Activated CD4-positive, CD25-positive, alpha-beta regulatory T cell treated with anti-CD3 and anti-CD28 coated beads, Interleukin-2, amount 50 U/mL, for 72 hours (primary cell): ENCODE measurements around the gene CHRDL1.
"Not testable (repeated sequence)": the region's sequence is repeated elsewhere in the genome, so short reads cannot be mapped to it uniquely, and the experiment has no call there.

ENCODE experiments used
- DNase-seq: peaks from one replicate; pipeline ENCODE4 v3.0.0; 2021

The CHRDL1 gene

DNA sequence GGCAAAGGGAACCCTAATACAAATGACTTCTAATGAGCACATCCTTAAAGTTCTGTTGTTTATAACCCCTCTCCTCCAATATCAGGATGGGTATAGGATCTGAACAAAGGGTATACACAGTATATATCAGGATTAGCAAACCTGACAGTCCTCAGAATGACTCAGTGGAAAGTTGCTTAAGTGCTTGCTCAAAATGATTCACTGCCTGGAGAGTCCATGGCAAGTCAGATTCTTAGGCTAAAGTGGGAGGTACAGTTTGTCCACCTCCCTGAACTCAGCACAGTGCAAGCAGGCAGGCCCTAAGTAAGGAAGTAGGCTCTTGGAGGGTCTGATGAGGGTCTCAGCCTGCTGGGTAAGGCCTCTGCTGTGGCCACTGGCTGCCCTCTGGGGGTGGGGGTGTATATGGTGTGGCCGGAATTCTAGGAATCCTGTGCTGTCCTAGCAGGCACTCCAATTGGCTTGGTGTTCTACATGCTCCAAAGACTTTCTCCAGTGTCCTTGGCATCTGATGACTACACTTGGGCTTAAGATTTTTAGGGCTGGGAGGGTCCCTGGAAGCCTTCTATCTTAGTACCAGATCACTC is 54.3 kb downstream of the CHRDL1 start:
- DNase-seq = no peak

- DNase-seq = no peak
These were observed 60.6 kb downstream of the CHRDL1 start for GRCh38 chrX:110734894-110735541.

- DNase-seq = no peak
These were observed 61.3 kb downstream of the CHRDL1 start for GRCh38 chrX:110734271-110734670.

GRCh38 chrX:110733166-110733565 is 62.5 kb downstream of the CHRDL1 start:
- no peak for DNase-seq

DNA sequence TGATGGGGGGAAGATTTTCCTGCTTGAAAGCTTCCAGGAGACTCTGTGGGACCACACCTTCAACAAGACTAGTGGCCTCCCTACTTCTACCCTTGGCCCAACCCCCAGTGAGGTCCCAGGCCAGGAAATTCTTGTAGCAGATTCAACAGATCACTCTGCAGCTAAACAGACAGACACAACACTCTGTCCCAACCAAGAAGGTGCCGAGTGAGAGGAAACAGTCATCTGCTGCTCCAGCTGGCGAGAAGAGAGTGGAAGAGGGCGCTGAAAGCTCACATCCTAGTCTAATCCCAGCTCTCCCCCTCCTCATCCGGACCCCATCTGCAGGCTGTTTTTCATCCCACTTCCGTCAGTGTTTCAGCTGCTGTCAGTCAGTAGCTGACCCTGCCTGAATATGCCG is 63.4 kb downstream of the CHRDL1 start:
- DNase-seq = no peak

- no peak for DNase-seq
These were observed 71.8 kb downstream of the CHRDL1 start for GRCh38 chrX:110723844-110724243.

GRCh38 chrX:110722135-110722534 is 73.5 kb downstream of the CHRDL1 start:
- no peak for DNase-seq

DNA sequence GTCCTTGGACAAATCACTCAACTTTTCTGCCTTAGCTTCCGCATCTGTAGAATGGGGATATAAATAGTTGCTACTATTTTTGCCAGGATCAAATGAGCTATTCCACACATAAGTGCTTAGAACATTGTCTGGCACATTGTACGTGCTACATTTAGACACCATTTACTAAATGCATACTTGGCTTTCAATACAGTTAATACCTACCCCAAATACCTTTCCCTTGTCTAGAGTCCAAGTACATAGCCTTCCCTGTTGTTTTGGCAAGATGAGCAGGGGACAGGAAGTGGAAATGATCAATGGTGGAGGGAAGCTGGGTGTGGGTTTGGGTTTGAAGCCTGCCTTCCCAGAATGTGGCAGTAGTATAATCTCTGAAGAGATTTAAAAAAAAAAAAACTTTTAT is 82.0 kb downstream of the CHRDL1 start:
- DNase-seq = no peak

DNA sequence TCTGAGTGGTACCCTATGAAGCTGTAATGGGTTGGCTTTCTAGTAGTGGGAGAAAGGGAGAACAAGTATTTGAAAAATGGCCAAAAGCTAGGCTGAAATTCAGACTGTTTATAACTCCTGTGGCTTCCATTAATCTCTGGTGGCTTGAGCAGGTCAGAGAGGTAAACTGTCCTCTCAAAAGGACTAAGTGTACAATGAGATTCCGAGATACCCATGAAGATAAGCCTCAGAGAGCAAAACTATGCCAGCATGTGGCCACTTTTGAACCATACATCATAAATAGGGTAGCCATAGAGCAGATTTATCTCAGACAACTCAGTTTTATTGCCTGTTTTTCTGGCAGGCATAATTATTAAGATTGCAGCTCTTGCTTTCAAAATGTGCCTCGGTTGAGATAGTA is 89.2 kb downstream of the CHRDL1 start:
- DNase-seq = no peak

- DNase-seq = no peak
These were observed 92.0 kb downstream of the CHRDL1 start for GRCh38 chrX:110703641-110704040.

GRCh38 chrX:110699109-110699508 is 96.5 kb downstream of the CHRDL1 start:
- no peak for DNase-seq

DNA sequence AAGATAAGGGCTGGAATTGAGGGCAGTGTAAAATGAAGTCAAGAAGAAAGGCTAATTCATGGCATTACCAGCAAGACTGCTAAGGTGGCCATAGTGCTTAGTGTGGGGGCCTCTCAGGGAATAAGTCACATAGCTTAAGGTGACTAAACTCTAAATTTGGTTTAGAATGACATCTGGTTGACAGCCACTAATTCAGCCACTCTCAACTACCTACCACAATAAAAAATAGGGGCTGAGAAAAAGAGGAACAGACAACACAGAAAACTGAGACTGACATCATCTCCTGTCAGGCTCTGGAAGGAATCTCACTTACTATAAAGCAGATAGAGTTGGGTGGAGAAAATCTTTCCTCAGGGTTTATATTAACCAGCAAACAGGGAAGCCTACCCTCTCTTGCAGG is 96.9 kb downstream of the CHRDL1 start:
- no peak for DNase-seq

GRCh38 chrX:110692866-110693265 is 102.8 kb downstream of the CHRDL1 start:
- no peak for DNase-seq

GRCh38 chrX:110691446-110691845 is 104.2 kb downstream of the CHRDL1 start:
- no peak for DNase-seq

DNA sequence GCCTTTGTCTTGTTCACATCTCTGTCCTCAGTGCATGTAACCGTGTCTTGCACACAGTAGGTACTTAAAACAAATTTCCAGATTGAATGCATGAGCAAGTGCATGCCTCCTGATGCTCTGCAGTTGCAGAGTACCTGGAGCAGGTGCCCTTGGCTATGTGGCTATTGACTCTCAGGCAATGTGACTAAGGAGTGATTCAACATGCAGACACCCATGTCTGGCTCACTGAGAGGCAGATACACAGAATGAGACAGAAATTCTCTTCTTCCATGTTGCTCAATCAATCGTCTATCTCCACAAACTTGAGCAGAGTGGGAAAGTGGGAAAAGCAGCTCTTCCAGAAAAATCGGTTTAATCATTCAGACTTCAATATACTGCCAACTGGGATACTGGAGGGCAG is 111.0 kb downstream of the CHRDL1 start:
- no peak for DNase-seq

DNA sequence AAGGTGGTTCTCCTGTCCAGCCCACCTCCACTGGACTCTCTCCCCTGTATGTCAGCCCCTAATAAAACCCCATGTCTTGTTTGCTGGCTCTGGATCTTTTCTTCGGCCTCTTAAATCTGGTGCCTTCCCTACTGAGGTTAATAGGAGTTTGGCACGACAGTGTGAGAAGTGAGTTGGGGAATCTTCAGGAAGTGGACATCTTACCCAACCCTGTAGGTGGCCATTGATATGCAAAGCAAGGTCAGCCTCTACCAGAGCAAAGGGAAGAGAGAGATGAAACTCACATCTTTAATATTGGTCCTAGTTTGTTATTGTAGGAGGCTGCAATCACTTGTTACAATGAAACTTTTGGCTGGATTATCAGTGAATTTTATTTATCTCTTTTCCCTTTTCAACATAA is 111.7 kb downstream of the CHRDL1 start:
- DNase-seq = no peak

- DNase-seq = no peak
These were observed 117.0 kb downstream of the CHRDL1 start for GRCh38 chrX:110678591-110678990.

DNA sequence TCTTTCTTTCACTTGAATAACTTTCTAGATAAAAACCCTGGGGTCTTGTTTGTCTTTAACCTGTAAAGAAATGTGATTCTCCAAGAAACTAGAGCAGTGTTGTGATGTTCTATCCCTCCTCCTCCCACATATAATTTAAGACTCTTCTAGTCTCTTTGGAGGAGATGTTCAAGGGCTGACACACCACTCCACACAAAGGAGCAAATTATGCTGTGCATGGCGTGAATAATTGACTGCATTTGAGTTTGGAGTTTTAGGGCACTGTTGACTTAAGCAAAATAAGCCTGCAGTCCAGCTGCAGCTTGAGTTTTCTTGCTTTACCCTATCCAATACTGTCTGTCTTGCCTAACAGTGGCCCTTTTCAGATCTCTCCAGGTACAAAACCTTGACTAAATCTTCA is 119.7 kb downstream of the CHRDL1 start:
- DNase-seq = no peak

DNA sequence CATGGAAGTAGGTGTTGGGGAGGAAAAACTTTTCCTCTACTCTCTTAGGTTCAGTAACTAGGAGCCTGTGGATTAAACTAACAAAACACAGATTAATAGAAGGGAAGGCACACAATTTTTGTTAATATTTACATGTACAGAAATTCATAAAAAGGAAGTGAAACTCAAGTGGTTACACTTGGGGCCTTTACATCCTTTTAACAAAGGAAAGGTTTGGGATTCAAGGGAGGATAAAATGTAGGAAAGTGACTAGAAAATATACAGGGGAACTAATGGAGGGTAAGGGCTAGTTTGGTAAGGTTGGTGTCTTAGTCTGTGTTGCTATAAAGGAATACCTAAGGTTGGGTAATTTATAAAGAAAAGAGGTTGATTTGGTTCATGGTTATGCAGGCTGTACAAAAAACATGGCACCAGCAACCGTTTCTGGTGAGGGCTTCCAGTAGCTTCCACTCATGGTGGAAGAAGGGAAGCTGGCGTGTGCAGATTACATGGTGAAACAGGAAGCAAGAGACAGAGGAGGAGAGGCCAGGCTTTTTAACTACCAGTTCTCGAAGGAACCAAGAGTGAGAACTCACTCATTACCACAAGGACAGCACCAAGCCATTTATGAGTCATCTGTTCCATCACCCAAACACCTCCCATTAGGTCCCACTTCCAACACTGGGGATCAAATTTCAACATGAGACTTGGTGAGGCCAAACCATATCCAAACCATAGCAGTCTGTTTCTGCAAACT is 124.4 kb downstream of the CHRDL1 start:
- DNase-seq = no peak

DNA sequence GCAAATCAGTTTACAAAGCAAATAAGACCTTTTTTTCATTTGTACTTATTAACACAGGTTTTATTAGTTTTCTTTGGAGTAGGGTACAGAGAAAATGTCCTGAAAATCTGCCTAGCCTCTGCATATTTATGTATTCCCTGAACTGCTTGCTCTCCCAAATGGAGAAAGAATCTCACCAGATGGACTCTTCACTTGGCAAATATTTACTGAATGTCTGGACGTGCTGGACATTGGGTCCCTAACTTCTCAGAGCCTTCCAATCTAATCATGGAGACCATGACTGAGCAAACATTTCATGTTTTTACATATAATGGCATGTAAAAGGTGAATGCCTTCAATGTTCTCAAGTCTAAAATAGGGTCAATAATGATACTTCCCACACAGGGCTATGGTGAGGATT is 126.0 kb downstream of the CHRDL1 start:
- no peak for DNase-seq

GRCh38 chrX:110667706-110668105 is 127.9 kb downstream of the CHRDL1 start:
- no peak for DNase-seq

DNA sequence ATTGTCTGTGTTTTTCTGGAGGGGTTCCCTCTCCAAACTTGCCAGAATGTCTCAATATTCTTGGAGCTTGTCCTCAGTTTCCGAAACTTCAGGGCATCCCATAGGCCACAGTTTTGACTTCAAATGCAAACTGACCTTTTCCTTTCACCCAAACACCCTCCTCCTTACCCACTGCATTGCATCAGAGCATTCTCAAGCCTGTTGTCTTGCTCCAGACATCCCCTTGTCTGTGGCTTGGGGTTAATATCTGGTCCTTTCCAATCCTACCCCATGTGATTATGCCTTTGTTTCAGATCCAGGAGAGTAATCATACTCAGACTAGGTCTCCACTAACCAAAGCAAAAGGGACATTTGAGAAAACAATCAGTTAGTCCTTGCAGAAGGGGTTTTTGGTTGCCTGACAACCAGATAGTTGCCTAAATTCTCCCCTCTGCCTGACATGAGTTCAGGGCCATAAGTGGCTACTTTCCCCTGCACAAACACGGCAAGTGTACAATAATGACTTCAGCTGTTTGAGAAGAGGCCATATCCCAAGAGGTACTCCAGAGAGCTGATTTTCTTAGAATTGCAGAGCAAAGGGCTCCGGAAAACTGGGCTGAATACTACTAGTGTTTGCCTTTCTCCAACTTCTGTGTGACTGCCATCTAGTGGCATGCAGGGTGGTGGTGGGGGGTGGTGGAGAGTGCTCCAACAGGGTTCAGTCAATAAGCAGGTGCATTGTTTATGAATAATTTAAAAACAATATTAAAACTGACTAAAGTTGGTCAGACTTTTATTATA is 130.2 kb downstream of the CHRDL1 start:
- DNase-seq = no peak

- DNase-seq = no peak
These were observed 138.5 kb downstream of the CHRDL1 start for GRCh38 chrX:110657073-110657472.

GRCh38 chrX:110654280-110654679 is 141.3 kb downstream of the CHRDL1 start:
- not testable (repeated sequence) for DNase-seq
